Hepatocyte (in vitro differentiated cells): Measurements from ENCODE around the gene MBIP. TPM values are rescaled to one million over a fixed set of nuclear protein-coding genes. Genes with fewer than 3 reads are reported as not detected.
"Not testable (repeated sequence)": the region's sequence is repeated elsewhere in the genome, so short reads cannot be mapped to it uniquely, and the experiment has no call there.

ENCODE experiments used
- DNase-seq: peaks from one replicate; pipeline ENCODE4 v3.0.0-alpha.2; 2016; ENCODE audit warnings: low spot score
- H2AFZ ChIP-seq: fragments of 200-600 bp; sonication (generic); 2 replicates; pipeline ENCODE4 v1.6.0; 2016; ENCODE audit warnings: antibody characterized with exemption, mild to moderate bottlenecking
- H3K27ac ChIP-seq: fragments of 200-600 bp; sonication (generic); 2 replicates; pipeline ENCODE4 v1.5.1; 2016; ENCODE audit warnings: mild to moderate bottlenecking
- H3K27me3 ChIP-seq: fragments of 200-600 bp; sonication (generic); 2 replicates; pipeline ENCODE4 v1.6.1; 2016
- H3K36me3 ChIP-seq: fragments of 200-600 bp; sonication (generic); replicated peaks from 2 replicates; pipeline ENCODE4 v1.5.1; 2016; ENCODE audit warnings: low read depth; ENCODE audit not compliant: insufficient read depth
- H3K4me1 ChIP-seq: fragments of 200-600 bp; sonication (generic); 2 replicates; pipeline ENCODE4 v1.5.1; 2016; ENCODE audit warnings: mild to moderate bottlenecking, moderate library complexity; ENCODE audit not compliant: insufficient read depth
- H3K4me2 ChIP-seq: fragments of 200-600 bp; sonication (generic); 2 replicates; pipeline ENCODE4 v1.6.0; 2016
- H3K4me3 ChIP-seq: fragments of 200-600 bp; sonication (generic); 2 replicates; pipeline ENCODE4 v1.5.1; 2016; ENCODE audit warnings: mild to moderate bottlenecking
- H3K79me2 ChIP-seq: fragments of 200-600 bp; sonication (generic); 2 replicates; pipeline ENCODE4 v1.6.0; 2017; ENCODE audit warnings: mild to moderate bottlenecking
- H3K9me2 ChIP-seq: fragments of 200-600 bp; sonication (generic); replicated peaks from 2 replicates; pipeline ENCODE4 v1.6.0; 2017; ENCODE audit warnings: mild to moderate bottlenecking; ENCODE audit not compliant: insufficient read depth
- H3K9me3 ChIP-seq: fragments of 200-600 bp; sonication (generic); 2 replicates; pipeline ENCODE4 v1.5.1; 2016; ENCODE audit warnings: low read depth, mild to moderate bottlenecking
- H4K20me1 ChIP-seq: fragments of 200-600 bp; sonication (generic); 2 replicates; pipeline ENCODE4 v1.6.0; 2016; ENCODE audit warnings: mild to moderate bottlenecking; ENCODE audit not compliant: insufficient read depth, poor library complexity, severe bottlenecking
- EZH2 ChIP-seq: fragments of 200-600 bp; sonication (generic); IDR thresholded peaks from 2 replicates; pipeline ENCODE4 v1.6.1; 2016; ENCODE audit warnings: antibody characterized with exemption, mild to moderate bottlenecking, borderline replicate concordance
- EZH2phosphoT487 ChIP-seq: fragments of 200-600 bp; sonication (generic); IDR thresholded peaks from one replicate; pipeline ENCODE4 v1.6.1; 2018; ENCODE audit warnings: antibody characterized with exemption, mild to moderate bottlenecking, low read depth, moderate library complexity; ENCODE audit not compliant: unreplicated experiment, severe bottlenecking
- WGBS: methylation state at CpG from one replicate; pipeline ENCODE4 v1.1.6; 2016; ENCODE audit warnings: low lambda C conversion rate; ENCODE audit errors: missing lambda C conversion rate; 5-methylcytosine and 5-hydroxymethylcytosine counted together
- polyA plus RNA-seq: library from polyadenylated mRNA; unstranded; fragments of >200 nt; fragmentation: Nextera tagmentation; extraction: Ambion mirVana; gene quantifications from 2 replicates; pipeline ENCODE4 v1.2.1, GENCODE V29; 2016
- total RNA-seq: library from RNA; depleted of rRNA; stranded (reverse); fragments of >200 nt; gene quantifications from 2 replicates; pipeline ENCODE4 v1.2.3, GENCODE V29; 2014
- TF ChIP-seq, protein P1 (sequence below): fragments of 200-600 bp; sonication (generic); IDR thresholded peaks from 2 replicates; pipeline ENCODE4 v1.5.1; 2016; ENCODE audit warnings: antibody characterized with exemption, mild to moderate bottlenecking; ENCODE audit not compliant: poor library complexity

Gene MBIP
- total and polyA plus RNA-seq, 2 experiments from 2014 or later = 27.8 to 28.4 TPM

DNA sequence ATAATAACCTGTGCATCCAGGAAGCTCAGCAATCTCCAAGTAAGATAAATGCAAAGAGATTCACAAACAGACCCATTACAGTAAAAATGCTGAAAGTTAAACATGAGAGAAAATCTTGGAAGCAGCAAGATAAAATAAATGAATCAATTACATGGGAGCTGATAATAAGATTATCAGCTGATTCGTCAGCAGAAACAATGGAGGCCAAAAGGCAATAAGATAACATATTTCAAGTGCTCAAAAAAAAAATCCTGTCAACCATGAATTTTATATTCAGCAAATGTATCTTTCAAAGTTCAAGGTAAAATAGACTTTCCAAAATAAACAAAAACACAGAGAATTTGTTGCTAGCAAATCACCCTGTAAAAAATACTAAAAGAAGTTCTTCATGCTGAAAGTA, 36.4 kb upstream of the MBIP start:
- Histone ChIP-seq H3K27me3 (no peaks in the 10 kb centered on the region), H3K79me2 (no peaks in the 10 kb centered on the region), H3K4me3 (no peak overlapping the region), H4K20me1 (no peaks in the 10 kb centered on the region), H3K4me1 (no peaks in the 10 kb centered on the region), H3K27ac (no peak overlapping the region), H3K9me3 (no peaks in the 10 kb centered on the region), H3K4me2 (no peak overlapping the region), H3K36me3 (no peaks in the 10 kb centered on the region), H3K9me2 (no peaks in the 10 kb centered on the region), H2AFZ (no peak overlapping the region)
- TF ChIP-seq, protein P1, sequence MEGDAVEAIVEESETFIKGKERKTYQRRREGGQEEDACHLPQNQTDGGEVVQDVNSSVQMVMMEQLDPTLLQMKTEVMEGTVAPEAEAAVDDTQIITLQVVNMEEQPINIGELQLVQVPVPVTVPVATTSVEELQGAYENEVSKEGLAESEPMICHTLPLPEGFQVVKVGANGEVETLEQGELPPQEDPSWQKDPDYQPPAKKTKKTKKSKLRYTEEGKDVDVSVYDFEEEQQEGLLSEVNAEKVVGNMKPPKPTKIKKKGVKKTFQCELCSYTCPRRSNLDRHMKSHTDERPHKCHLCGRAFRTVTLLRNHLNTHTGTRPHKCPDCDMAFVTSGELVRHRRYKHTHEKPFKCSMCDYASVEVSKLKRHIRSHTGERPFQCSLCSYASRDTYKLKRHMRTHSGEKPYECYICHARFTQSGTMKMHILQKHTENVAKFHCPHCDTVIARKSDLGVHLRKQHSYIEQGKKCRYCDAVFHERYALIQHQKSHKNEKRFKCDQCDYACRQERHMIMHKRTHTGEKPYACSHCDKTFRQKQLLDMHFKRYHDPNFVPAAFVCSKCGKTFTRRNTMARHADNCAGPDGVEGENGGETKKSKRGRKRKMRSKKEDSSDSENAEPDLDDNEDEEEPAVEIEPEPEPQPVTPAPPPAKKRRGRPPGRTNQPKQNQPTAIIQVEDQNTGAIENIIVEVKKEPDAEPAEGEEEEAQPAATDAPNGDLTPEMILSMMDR = no peak
- TF ChIP-seq EZH2 (no peak), EZH2phosphoT487 (no peak)
- 87% methylated on average over 1 of the region's 1 CpG for WGBS
- DNase-seq = no peak

DNA sequence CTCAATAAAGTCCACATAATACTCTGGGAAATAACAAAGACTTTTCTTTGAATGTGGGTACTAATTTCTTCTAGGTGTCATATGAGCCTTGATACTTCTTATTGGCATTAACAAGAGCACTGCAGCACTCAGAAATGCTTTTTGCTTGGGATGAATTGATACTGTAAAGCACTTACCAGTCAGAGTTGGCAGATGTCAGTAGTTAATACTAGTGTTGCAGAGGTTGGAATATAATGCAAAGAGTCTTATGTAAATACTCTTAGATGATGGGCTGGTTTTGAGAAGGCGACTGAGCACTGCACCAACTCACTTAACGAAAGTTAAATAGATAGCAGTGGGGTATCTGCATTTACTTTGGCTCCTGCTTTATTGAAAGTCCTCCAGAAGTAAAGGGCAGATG, 25.6 kb upstream of the MBIP start:
- no peak for DNase-seq
- Histone ChIP-seq H3K27ac (no peak overlapping the region), H3K4me2 (no peak overlapping the region), H3K9me2 (no peaks in the 10 kb centered on the region), H3K4me1 (no peaks in the 10 kb centered on the region), H4K20me1 (no peaks in the 10 kb centered on the region), H3K4me3 (no peak overlapping the region), H3K36me3 (no peaks in the 10 kb centered on the region), H3K79me2 (no peaks in the 10 kb centered on the region), H2AFZ (no peak overlapping the region), H3K27me3 (peaks cover 6% of the 10 kb centered on the region), H3K9me3 (no peaks in the 10 kb centered on the region)
- 55% methylated on average over 2 of the region's 2 CpGs for WGBS
- TF ChIP-seq, protein P1 = no peak
- TF ChIP-seq EZH2 = no peak
- TF ChIP-seq EZH2phosphoT487 = no peak

DNA sequence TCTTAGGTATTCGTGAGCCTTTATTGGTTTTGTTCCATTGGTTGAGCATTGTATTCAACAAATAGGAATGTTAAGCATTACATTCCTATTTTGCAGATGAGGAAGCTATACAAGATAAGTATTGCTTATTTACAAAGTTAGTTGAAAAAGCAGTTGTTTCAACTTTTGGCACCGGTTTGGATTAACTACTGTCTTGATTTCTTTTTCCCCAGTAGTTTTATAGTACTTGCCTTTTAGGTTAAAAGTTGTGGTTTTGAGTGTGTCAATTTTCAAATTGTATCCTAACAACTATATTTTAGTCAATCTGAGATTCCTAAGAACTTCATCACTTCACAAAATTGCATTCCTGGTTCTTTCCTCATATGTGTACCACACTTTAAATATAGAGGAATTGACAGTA, 23.8 kb upstream of the MBIP start:
- no peaks in the 10 kb centered on the region for H3K9me2 ChIP-seq
- no peaks in the 10 kb centered on the region for H3K4me1 ChIP-seq
- TF ChIP-seq, protein P1 = no peak
- TF ChIP-seq EZH2 = no peak
- TF ChIP-seq EZH2phosphoT487 = no peak
- H3K9me3 ChIP-seq = no peaks in the 10 kb centered on the region
- no peaks in the 10 kb centered on the region for H4K20me1 ChIP-seq
- no peaks in the 10 kb centered on the region for H3K79me2 ChIP-seq
- H3K4me2 ChIP-seq = no peak overlapping the region
- no peak overlapping the region for H3K4me3 ChIP-seq
- H3K36me3 ChIP-seq = no peaks in the 10 kb centered on the region
- 76% methylated on average over 2 of the region's 2 CpGs for WGBS
- peaks cover 6% of the 10 kb centered on the region for H3K27me3 ChIP-seq
- H2AFZ ChIP-seq = no peak overlapping the region
- H3K27ac ChIP-seq = no peak overlapping the region
- no peak for DNase-seq

DNA sequence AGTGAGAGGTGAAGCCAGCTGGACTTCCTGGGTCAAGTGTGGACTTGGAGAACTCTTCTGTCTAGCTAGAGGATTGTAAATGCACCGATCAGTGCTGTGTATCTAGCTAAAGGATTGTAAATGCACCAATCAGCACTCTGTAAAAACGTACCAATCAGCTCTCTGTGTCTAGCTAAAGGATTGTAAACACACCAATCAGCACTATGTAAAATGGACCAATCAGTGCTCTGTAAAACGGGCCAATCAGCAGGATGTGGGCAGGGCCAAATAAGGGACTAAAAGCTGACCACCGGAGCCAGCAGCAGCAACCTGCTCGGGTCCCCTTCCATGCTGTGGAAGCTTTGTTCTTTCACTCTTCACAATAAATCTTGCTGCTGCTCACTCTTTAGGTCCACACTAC, 21.4 kb upstream of the MBIP start:
- H3K4me1 ChIP-seq, H3K79me2 ChIP-seq, H3K36me3 ChIP-seq, H3K4me3 ChIP-seq, H4K20me1 ChIP-seq, H3K9me3 ChIP-seq, H3K27ac ChIP-seq, H2AFZ ChIP-seq, DNase-seq, H3K27me3 ChIP-seq, H3K4me2 ChIP-seq, H3K9me2 ChIP-seq: not testable (repeated sequence)
- 77% methylated on average over 5 of the region's 5 CpGs for WGBS
